SH-SY5Y (cell line): ENCODE measurements around the gene SOX6.

Source experiments
- GATA2 ChIP-seq: IDR thresholded peaks from 2 replicates; pipeline ENCODE4 v1.6.1; 2011; ENCODE audit warnings: mild to moderate bottlenecking, low read depth, low read length
- GATA3 ChIP-seq: IDR thresholded peaks from 2 replicates; pipeline ENCODE4 v1.6.1; 2011; ENCODE audit warnings: low read depth, mild to moderate bottlenecking, low read length, moderate library complexity

- TF ChIP-seq GATA3 (no peak), GATA2 (no peak)
Measured at GRCh38 chr11:16347928-16348685, 8.2 kb downstream of the SOX6 start.
